ENCODE data around the gene GAB2.

Gene GAB2

GRCh38 chr11:78423241-78423640 is 5.6 kb upstream of the GAB2 start:
- in situ Hi-C loops (cut with HindIII; ENCODE audit: low sequenced_read_pairs): no loop called here
- TF ChIP-seq CTCF (IDR thresholded peaks at IDR 0.05; ENCODE audit: low read depth, low read length, missing control alignments): no peak
- no peak for DNase-seq (ENCODE audit: low read depth)
- no peak overlapping the region for H3K4me3 ChIP-seq (ENCODE audit: low read depth, low read length)

GRCh38 chr11:78420796-78421209 is 3.2 kb upstream of the GAB2 start:
- DNase-seq (ENCODE audit: low read depth): no peak
- in situ Hi-C loops (cut with HindIII; ENCODE audit: low sequenced_read_pairs): no loop called here
- no peak for TF ChIP-seq CTCF (IDR thresholded peaks at IDR 0.05; ENCODE audit: low read depth, low read length, missing control alignments)
- no peak overlapping the region for H3K4me3 ChIP-seq (ENCODE audit: low read depth, low read length)

- in situ Hi-C loops (cut with HindIII; ENCODE audit: low sequenced_read_pairs): no loop called here
- no peak overlapping the region for H3K4me3 ChIP-seq (ENCODE audit: low read depth, low read length)
These were observed 2.7 kb upstream of the GAB2 start for GRCh38 chr11:78420255-78420764.

GRCh38 chr11:78419327-78419726 is 1.7 kb upstream of the GAB2 start:
- DNase-seq (ENCODE audit: low read depth): peak; percentile 76
- no peak for TF ChIP-seq CTCF (IDR thresholded peaks at IDR 0.05; ENCODE audit: low read depth, low read length, missing control alignments)
- in situ Hi-C loops (cut with HindIII; ENCODE audit: low sequenced_read_pairs): no loop called here
- no peak overlapping the region for H3K4me3 ChIP-seq (ENCODE audit: low read depth, low read length)

More at GRCh38 chr11:78420255-78420764, 2.7 kb upstream of the GAB2 start:
- peak; percentile 74 for TF ChIP-seq CTCF (IDR thresholded peaks at IDR 0.05; ENCODE audit: low read depth, low read length, missing control alignments)
- peak; percentile 60 for DNase-seq (ENCODE audit: low read depth)

- no peak for DNase-seq (ENCODE audit: low read depth)
- peak overlapping the region; percentile 68 for H3K4me3 ChIP-seq (ENCODE audit: low read depth, low read length)
- TF ChIP-seq CTCF (IDR thresholded peaks at IDR 0.05; ENCODE audit: low read depth, low read length, missing control alignments): no peak
- in situ Hi-C loops (cut with HindIII; ENCODE audit: low sequenced_read_pairs): no loop called here
These were observed 1.1 kb upstream of the GAB2 start for GRCh38 chr11:78418584-78419211.

GRCh38 chr11:78417888-78418583 is 416 bp upstream of the GAB2 start:
- no peak for DNase-seq (ENCODE audit: low read depth)
- peak overlapping the region; percentile 68 for H3K4me3 ChIP-seq (ENCODE audit: low read depth, low read length)
- in situ Hi-C loops (cut with HindIII; ENCODE audit: low sequenced_read_pairs): no loop called here
- no peak for TF ChIP-seq CTCF (IDR thresholded peaks at IDR 0.05; ENCODE audit: low read depth, low read length, missing control alignments)

Data from astrocyte of the cerebellum (primary cell).